ENCODE data around the gene CCSAP. TPM values are rescaled to one million over a fixed set of nuclear protein-coding genes. Genes with fewer than 3 reads are reported as not detected.
"Not testable (repeated sequence)": the region's sequence is repeated elsewhere in the genome, so short reads cannot be mapped to it uniquely, and the experiment has no call there.

Gene CCSAP
- total and polyA plus RNA-seq, 7 experiments from 2014 or later: 1.1 to 13.9 (median 12.6) TPM

DNA sequence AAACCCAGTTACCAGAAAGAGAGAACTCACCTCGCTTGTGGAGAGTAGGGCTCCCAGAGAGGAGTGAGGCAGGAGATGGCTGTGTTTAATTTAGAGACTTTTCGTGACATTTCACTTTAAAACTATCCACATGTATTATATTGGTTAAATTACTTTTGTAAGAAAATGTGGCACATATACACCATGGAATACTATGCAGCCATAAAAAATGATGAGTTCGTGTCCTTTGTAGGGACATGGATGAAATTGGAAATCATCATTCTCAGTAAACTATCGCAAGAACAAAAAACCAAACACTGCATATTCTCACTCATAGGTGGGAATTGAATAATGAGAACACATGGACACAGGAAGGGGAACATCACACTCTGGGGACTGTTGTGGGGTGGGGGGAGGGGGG, 51.2 kb downstream of the CCSAP start:
- Mint-ChIP-seq H3K4me1 (peaks cover 2 to 17% (median 8%) of the 10 kb centered on the region in 7 donors), H3K36me3 (peaks cover 12 to 56% (median 33%) of the 10 kb centered on the region in 5 donors), H3K9me3 (peaks cover 0 to 11% (median 0%) of the 10 kb centered on the region in 11 donors)
- H3K27ac ChIP-seq (ENCODE audit: low read depth, low read length); H3K4me3 ChIP-seq (ENCODE audit: low read length); H3K27me3 ChIP-seq (ENCODE audit: control insufficient read depth in 2 of 2, insufficient read depth in 2 of 2, low read length in 2 of 2); intact Hi-C loops (cut with micrococcal nuclease); H3K4me1 ChIP-seq (ENCODE audit: control insufficient read depth in 2 of 2, insufficient read depth in 2 of 2, low read length in 2 of 2); H3K4me3 Mint-ChIP-seq; H3K9me3 ChIP-seq (ENCODE audit: control insufficient read depth in 2 of 3, low read length in 3 of 3); ATAC-seq; CTCF ChIA-PET; POLR2A ChIA-PET; H3K27me3 Mint-ChIP-seq; DNase-seq; H3K27ac Mint-ChIP-seq: not testable (repeated sequence)
- peaks cover 0 to 29% (median 6%) of the 10 kb centered on the region in 3 experiments for H3K36me3 ChIP-seq (ENCODE audit: control insufficient read depth in 2 of 3, insufficient read depth in 3 of 3, low read length in 3 of 3)

DNA sequence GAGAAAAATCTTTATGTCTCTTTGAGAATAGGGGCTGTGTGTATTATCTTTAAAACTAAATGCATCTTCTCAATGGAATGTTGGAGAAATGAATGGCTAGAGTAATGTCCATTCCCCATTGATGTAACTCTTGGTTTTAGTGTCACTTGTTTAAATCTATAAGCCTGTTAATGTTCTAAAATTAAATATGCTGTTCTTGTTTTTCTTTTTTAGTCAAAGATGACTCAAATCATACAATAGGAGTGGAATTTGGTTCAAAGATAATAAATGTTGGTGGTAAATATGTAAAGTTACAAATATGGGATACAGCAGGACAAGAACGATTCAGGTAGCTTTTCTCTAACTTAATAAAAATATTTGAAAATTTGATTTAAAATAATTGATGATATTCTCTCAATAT, 54.3 kb downstream of the CCSAP start:
- Histone ChIP-seq H3K36me3 (ENCODE audit: control insufficient read depth in 2 of 3, insufficient read depth in 3 of 3, low read length in 3 of 3) (peaks cover 0 to 19% (median 6%) of the 10 kb centered on the region in 3 experiments), H3K27ac (ENCODE audit: low read depth, low read length) (no peak overlapping the region), H3K4me3 (ENCODE audit: low read length) (no peak overlapping the region), H3K9me3 (ENCODE audit: control insufficient read depth in 2 of 3, low read length in 3 of 3) (no peaks in the 10 kb centered on the region), H3K27me3 (ENCODE audit: control insufficient read depth in 2 of 2, insufficient read depth in 2 of 2, low read length in 2 of 2) (no peaks in the 10 kb centered on the region), H3K4me1 (ENCODE audit: control insufficient read depth in 2 of 2, insufficient read depth in 2 of 2, low read length in 2 of 2) (no peaks in the 10 kb centered on the region)
- Mint-ChIP-seq H3K27me3 (no peaks in the 10 kb centered on the region), H3K4me3 (no peak overlapping the region), H3K9me3 (peaks cover 0 to 11% (median 0%) of the 10 kb centered on the region in 11 donors), H3K4me1 (peaks cover 18 to 30% (median 24%) of the 10 kb centered on the region in 7 donors), H3K27ac (no peak overlapping the region), H3K36me3 (peaks cover 12 to 56% (median 38%) of the 10 kb centered on the region in 5 donors)
- intact Hi-C loops (cut with micrococcal nuclease): no loop called here
- ATAC-seq (no peak), DNase-seq (no peak)
- POLR2A ChIA-PET: interaction anchor here (0.6 kb wide), 1 partner anchor 794 kb away, joined by 3 read pairs; no protein-coding TSS in a partner anchor
- CTCF ChIA-PET: interaction anchor here (1.0 kb wide), 1 partner anchor 32 kb away, joined by 4 read pairs; no protein-coding TSS in a partner anchor

DNA sequence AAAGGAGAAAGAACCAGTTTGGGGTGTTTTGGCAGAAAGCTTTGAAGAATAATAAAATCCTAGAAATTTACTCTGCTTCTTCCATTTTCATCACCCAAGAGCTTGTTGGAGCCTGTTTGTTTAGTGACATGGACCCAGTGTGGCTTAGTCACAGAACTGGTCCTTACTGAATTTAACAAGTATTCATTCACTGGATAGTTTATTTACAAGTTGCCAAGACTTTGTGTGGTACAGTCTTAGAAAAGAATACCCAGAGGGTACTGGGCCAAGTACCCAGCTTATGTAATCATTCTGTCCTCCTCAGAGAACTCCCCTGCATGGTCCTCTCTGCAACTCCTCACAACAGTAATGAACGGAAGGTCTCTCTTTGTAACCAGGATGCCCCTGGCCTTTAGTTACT, 55.6 kb downstream of the CCSAP start:
- ATAC-seq (no peak), DNase-seq (no peak)
- peaks cover 0 to 19% (median 6%) of the 10 kb centered on the region in 3 experiments for H3K36me3 ChIP-seq (ENCODE audit: control insufficient read depth in 2 of 3, insufficient read depth in 3 of 3, low read length in 3 of 3)
- ChIA-PET CTCF (interaction anchor here (0.6 kb wide), 1 partner anchor 32 kb away, joined by 3 read pairs; no protein-coding TSS in a partner anchor), POLR2A (no interaction called here)
- H3K27ac Mint-ChIP-seq: no peak overlapping the region
- H3K4me3 Mint-ChIP-seq: no peak overlapping the region
- peaks cover 0 to 20% (median 2%) of the 10 kb centered on the region in 11 donors for H3K9me3 Mint-ChIP-seq
- no peaks in the 10 kb centered on the region for H3K4me1 ChIP-seq (ENCODE audit: control insufficient read depth in 2 of 2, insufficient read depth in 2 of 2, low read length in 2 of 2)
- H3K36me3 Mint-ChIP-seq: peaks cover 12 to 67% (median 46%) of the 10 kb centered on the region in 5 donors
- intact Hi-C loops (cut with micrococcal nuclease): no loop called here
- peaks cover 26 to 42% (median 33%) of the 10 kb centered on the region in 7 donors for H3K4me1 Mint-ChIP-seq
- no peaks in the 10 kb centered on the region for H3K27me3 Mint-ChIP-seq
- H3K27ac ChIP-seq (ENCODE audit: low read depth, low read length): no peak overlapping the region
- H3K9me3 ChIP-seq (ENCODE audit: control insufficient read depth in 2 of 3, low read length in 3 of 3): no peaks in the 10 kb centered on the region
- no peaks in the 10 kb centered on the region for H3K27me3 ChIP-seq (ENCODE audit: control insufficient read depth in 2 of 2, insufficient read depth in 2 of 2, low read length in 2 of 2)
- no peak overlapping the region for H3K4me3 ChIP-seq (ENCODE audit: low read length)

DNA sequence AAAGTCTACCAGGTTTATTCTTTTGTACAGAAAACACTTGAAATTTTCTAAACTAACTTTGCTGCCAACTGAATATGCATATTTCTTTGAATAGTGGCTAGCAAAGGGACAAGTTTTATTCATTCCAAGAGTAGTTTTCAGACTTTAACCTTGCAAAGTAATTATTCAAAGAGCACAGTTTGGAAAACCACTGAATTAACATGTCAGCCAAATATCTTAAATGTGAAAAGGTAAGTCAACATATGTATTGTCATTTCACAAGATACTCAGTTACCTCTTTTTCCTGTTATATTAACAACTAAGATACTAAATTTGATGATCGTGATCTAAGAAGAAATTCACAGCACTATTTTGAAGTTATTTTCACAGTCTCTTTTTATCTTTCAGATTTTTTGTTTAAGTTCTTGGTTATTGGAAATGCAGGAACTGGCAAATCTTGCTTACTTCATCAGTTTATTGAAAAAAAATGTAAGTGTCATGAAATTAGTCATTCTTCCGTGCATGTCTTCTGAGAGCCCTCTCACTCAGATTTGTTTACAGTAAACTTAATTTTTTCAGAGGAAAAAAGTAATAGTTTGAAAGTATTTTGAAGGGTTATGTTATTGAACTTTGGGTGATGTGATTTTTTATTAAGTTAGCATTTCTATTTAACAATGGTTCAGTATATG, 56.6 kb downstream of the CCSAP start:
- Histone ChIP-seq H3K4me1 (ENCODE audit: control insufficient read depth in 2 of 2, insufficient read depth in 2 of 2, low read length in 2 of 2) (no peaks in the 10 kb centered on the region), H3K4me3 (ENCODE audit: low read length) (no peak overlapping the region), H3K27ac (ENCODE audit: low read depth, low read length) (no peak overlapping the region), H3K27me3 (ENCODE audit: control insufficient read depth in 2 of 2, insufficient read depth in 2 of 2, low read length in 2 of 2) (no peaks in the 10 kb centered on the region), H3K36me3 (ENCODE audit: control insufficient read depth in 2 of 3, insufficient read depth in 3 of 3, low read length in 3 of 3) (peaks cover 0 to 16% (median 6%) of the 10 kb centered on the region in 3 experiments), H3K9me3 (ENCODE audit: control insufficient read depth in 2 of 3, low read length in 3 of 3) (no peaks in the 10 kb centered on the region)
- ATAC-seq (no peak), DNase-seq (no peak)
- CTCF ChIA-PET: no interaction called here
- Mint-ChIP-seq H3K27me3 (no peaks in the 10 kb centered on the region), H3K4me3 (no peak overlapping the region), H3K36me3 (peaks cover 8 to 68% (median 45%) of the 10 kb centered on the region in 5 donors), H3K4me1 (peaks cover 37 to 50% (median 41%) of the 10 kb centered on the region in 7 donors), H3K27ac (peak overlapping the region in 1 of 9 donors; percentile 18), H3K9me3 (peaks cover 0 to 21% (median 2%) of the 10 kb centered on the region in 11 donors)
- intact Hi-C loops (cut with micrococcal nuclease): no loop called here
- POLR2A ChIA-PET: no interaction called here

DNA sequence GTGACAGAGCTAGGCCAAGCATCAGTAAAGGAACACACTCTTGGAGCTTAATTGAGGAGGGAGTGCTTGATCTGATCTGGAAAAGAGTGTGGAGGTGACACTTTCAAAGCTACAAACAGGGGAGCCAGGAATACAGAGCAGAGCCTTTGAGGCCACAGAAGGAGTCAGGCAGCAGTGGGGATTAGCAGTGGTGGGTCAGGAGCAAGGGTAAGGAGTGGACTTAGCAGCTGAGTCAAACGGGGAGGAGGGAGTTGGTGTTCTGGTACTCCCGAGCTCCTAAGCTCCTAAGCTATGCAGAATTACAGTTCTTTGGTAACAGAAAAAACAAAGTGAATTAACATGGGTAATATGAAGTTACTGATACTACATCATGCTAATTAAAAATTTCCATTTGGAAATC, 57.4 kb downstream of the CCSAP start:
- H3K9me3 Mint-ChIP-seq: peaks cover 0 to 13% (median 0%) of the 10 kb centered on the region in 11 donors
- H3K4me1 Mint-ChIP-seq: peaks cover 40 to 56% (median 46%) of the 10 kb centered on the region in 7 donors
- H3K4me1 ChIP-seq (ENCODE audit: control insufficient read depth in 2 of 2, insufficient read depth in 2 of 2, low read length in 2 of 2): no peaks in the 10 kb centered on the region
- intact Hi-C loops (cut with micrococcal nuclease): no loop called here
- H3K27ac ChIP-seq (ENCODE audit: low read depth, low read length): no peak overlapping the region
- H3K27me3 Mint-ChIP-seq: no peaks in the 10 kb centered on the region
- ChIA-PET CTCF (no interaction called here), POLR2A (no interaction called here)
- H3K27me3 ChIP-seq (ENCODE audit: control insufficient read depth in 2 of 2, insufficient read depth in 2 of 2, low read length in 2 of 2): no peaks in the 10 kb centered on the region
- peak overlapping the region in 1 of 10 donors; percentile 10 for H3K4me3 Mint-ChIP-seq
- H3K4me3 ChIP-seq (ENCODE audit: low read length): no peak overlapping the region
- no peak for ATAC-seq
- H3K36me3 ChIP-seq (ENCODE audit: control insufficient read depth in 2 of 3, insufficient read depth in 3 of 3, low read length in 3 of 3): peaks cover 0 to 10% (median 6%) of the 10 kb centered on the region in 3 experiments
- peaks cover under 1 to 62% (median 42%) of the 10 kb centered on the region in 5 donors for H3K36me3 Mint-ChIP-seq
- no peak for DNase-seq
- H3K27ac Mint-ChIP-seq: no peak overlapping the region
- H3K9me3 ChIP-seq (ENCODE audit: control insufficient read depth in 2 of 3, low read length in 3 of 3): no peaks in the 10 kb centered on the region

DNA sequence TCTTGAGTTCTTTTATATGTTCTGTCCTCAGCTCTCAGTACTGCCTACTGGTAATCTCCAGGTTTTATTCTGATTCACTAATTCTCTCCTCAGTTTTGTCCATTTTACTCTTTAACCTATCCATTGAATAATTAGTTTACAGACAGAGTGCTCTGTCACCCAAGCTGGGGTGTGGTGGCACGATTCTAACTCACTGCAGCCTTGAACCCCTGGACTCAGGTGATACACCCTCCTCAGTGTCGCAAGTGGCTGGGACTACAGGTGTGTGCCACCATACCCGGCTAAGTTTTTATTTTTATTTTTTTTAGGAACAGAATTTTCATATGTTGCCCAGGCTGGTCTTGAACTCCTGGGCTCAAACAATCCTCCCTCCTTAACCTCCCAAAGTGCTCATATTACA, 58.0 kb downstream of the CCSAP start:
- Mint-ChIP-seq H3K27ac (peak overlapping the region in 1 of 9 donors; percentile 21), H3K27me3 (no peaks in the 10 kb centered on the region), H3K4me1 (peaks cover 40 to 62% (median 50%) of the 10 kb centered on the region in 7 donors), H3K9me3 (peaks cover 0 to 13% (median 0%) of the 10 kb centered on the region in 11 donors), H3K4me3 (no peak overlapping the region), H3K36me3 (peaks cover 0 to 61% (median 39%) of the 10 kb centered on the region in 5 donors)
- Histone ChIP-seq H3K9me3 (ENCODE audit: control insufficient read depth in 2 of 3, low read length in 3 of 3) (no peaks in the 10 kb centered on the region), H3K36me3 (ENCODE audit: control insufficient read depth in 2 of 3, insufficient read depth in 3 of 3, low read length in 3 of 3) (peaks cover 0 to 6% (median 6%) of the 10 kb centered on the region in 3 experiments), H3K4me1 (ENCODE audit: control insufficient read depth in 2 of 2, insufficient read depth in 2 of 2, low read length in 2 of 2) (no peaks in the 10 kb centered on the region), H3K27ac (ENCODE audit: low read depth, low read length) (no peak overlapping the region), H3K27me3 (ENCODE audit: control insufficient read depth in 2 of 2, insufficient read depth in 2 of 2, low read length in 2 of 2) (no peaks in the 10 kb centered on the region), H3K4me3 (ENCODE audit: low read length) (no peak overlapping the region)
- DNase-seq: no peak
- intact Hi-C loops (cut with micrococcal nuclease): no loop called here
- no peak for ATAC-seq
- ChIA-PET CTCF (no interaction called here), POLR2A (no interaction called here)

Measured in naive thymus-derived CD4-positive, alpha-beta T cell (primary cell).